Middle frontal gyrus (tissue), 1 donor: ENCODE data around the gene MERTK.
"Not testable (repeated sequence)": the region's sequence is repeated elsewhere in the genome, so short reads cannot be mapped to it uniquely, and the experiment has no call there.

ENCODE experiments used
- DNase-seq: peaks from one replicate; pipeline ENCODE4 v3.0.0-alpha.2; 2015; ENCODE audit warnings: low spot score; ENCODE audit errors: extremely low spot score

Gene MERTK

GRCh38 chr2:111909997-111910396 lies 11.6 kb downstream of the MERTK start:
- not testable (repeated sequence) for DNase-seq

DNA sequence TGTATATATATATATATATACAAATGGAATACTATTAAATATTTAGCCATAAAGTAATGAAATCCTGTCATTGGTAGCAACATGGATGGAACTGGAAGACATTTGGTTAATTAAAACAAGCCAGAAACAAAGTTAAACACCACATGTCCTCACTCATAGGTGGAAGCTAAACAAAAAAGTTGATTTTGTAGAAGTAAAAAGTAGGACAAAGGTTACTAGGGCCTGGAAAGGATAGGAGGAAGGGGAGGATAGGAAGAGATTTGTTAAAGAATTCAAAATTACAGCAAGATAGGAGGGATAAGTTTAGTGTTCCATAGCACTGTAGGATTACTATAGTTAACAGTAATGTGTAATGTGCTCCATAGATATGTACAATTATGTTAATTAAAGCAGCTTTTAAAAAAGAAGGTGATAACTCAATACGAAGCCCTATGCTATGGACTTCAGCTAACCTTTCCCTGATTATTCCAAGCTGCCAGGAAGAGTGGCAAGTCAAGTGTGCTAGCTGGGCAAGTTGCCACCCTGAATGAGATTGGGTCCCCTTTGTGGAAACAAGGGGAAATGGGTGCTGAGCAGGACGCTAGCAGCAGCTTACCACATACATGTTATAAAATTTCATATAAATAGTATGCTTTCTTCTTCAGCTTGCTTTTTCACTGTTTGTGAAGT lies 12.3 kb downstream of the MERTK start:
- no peak for DNase-seq

DNA sequence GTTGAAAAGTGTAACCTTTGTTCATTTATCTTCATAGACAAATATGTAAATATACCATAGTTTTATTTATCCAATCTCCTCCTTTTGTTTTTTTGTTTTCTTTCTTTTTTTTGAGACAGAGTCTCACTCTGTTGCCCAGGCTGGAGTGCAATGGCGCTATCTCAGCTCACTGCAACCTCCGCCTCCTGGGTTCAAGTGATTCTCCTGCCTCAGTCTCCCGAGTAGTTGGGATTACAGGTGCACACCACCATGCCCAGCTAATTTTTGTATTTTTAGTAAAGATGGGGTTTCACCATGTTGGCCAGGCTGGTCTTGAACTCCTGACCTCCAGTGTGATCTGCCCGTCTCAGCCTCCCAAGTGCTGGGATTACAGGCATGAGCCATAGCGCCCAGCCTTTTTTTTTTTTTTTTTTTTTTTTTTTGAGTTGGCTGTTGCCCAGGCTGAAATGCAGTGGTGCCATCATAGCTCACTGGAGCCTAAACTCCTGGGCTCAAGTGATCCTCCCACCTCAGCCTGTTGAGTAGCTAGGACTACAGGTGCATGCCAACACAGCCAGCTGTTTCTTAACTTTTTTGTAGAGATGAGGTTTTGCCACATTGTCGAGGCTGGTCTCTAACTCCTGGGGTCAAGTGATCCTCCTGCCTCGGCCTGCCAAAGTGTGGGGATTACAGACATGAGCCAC lies 13.0 kb downstream of the MERTK start:
- DNase-seq: not testable (repeated sequence)

- no peak for DNase-seq
Observed at GRCh38 chr2:111912547-111912946, 14.1 kb downstream of the MERTK start.

DNA sequence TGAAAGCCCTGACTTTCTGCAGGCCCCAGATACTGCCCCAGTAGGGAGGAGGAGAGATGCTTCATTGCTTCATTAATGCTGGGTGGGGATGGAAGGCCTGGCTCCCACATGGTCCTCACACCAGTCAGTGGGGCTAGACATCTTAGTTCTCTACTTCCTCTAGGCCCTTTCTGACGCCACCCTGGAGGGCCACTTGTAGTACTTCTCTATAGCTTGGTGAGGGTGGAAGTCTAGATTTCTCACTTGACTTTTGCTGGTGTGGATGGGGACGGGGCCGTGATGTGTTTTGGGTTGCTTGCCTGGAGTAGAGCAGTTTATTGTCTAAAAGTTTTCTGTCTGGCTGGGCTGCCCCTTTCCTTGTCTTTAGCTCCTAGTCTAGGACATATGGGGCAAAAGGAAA lies 18.7 kb downstream of the MERTK start:
- no peak for DNase-seq

GRCh38 chr2:111918383-111918806 lies 20.0 kb downstream of the MERTK start:
- no peak for DNase-seq

DNA sequence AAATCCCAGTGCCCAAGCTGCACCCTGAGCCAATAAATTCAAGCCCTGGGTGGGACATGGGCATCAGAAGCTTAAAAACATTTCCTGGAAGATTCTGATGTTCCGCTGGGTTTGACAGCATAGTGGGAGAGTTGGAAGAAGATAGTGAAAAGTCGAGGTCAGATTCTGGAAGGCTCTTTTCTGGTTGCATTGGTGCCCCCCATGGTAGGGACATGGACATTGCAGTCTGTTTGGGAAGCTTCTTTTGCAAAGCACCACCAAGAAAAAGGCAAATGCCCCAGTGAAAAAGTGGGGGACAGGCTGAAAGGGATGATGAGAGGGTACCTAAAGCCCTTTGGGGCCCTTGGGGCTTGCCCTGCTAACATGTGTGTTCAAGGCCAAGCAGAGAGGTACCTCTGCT lies 21.0 kb downstream of the MERTK start:
- no peak for DNase-seq

- DNase-seq: no peak
Observed at GRCh38 chr2:111919794-111920608, 21.6 kb downstream of the MERTK start.

DNA sequence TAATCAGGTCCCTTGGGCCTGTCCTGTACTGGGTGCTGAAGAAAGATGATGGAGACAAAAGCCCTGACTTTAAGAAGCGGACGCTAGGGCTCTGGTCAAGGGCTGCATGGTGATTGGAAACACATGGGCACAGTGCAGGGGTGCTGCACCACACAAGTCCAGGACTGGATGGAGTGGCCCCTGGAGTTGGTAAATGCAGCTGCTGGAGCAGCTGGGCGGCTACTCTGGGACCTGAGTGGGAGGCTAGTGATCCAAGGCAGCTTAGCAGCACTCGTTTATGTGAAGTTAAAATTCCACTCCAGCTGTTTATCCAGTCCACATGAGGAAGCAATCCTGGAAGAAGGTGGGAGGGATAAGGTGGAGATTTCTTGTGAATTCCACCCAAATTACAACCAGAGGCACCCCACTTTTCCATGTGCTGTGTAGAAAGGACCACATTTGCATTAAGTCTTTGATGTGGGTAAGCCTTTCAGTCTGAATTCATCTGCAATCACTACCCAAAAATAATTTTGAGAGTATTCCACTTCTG lies 24.9 kb downstream of the MERTK start:
- no peak for DNase-seq

- DNase-seq: no peak
Observed at GRCh38 chr2:111924617-111925107, 26.3 kb downstream of the MERTK start.

DNA sequence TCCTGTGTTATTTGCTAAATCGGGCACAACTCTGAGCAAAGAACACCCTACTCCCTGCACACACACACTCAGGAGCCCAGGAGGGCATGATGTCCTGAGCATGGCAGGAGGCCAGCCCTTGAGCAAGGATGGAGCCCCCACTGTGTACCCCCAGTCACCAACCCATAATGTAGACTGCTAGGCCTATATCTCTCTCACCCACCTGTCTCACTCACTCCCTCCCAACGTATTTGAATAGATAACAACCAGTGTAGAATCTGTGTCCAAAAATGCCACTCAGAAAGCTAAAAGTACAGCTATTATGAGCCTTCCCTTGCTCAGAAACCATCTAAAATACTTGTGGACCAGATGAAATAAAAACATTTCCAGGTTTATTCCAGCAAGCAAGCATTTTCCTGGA lies 29.3 kb downstream of the MERTK start:
- DNase-seq: no peak

GRCh38 chr2:111930409-111930808 lies 32.0 kb downstream of the MERTK start:
- no peak for DNase-seq

DNA sequence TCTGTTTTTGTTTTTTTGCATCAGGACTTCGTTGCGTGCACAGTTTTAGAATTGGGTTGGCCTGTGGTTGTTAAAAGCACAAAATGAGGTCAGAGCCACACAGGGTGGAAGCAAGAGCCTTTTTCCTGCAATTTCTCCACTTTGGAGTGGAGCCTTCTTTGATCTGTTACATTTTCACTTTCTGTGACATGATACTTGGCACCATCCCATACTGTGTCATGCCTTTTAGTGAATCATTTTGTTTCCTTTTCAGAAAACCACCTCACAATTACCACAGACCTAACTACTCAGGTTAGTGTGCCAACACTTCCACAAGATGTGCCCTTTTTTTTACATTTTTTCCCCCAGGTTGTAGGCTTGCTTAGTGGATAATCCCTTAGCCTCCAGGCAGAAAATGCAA lies 32.5 kb downstream of the MERTK start:
- DNase-seq: no peak

GRCh38 chr2:111932841-111933291 lies 34.5 kb downstream of the MERTK start:
- no peak for DNase-seq

- DNase-seq: not testable (repeated sequence)
Observed at GRCh38 chr2:111933900-111934299, 35.5 kb downstream of the MERTK start.

DNA sequence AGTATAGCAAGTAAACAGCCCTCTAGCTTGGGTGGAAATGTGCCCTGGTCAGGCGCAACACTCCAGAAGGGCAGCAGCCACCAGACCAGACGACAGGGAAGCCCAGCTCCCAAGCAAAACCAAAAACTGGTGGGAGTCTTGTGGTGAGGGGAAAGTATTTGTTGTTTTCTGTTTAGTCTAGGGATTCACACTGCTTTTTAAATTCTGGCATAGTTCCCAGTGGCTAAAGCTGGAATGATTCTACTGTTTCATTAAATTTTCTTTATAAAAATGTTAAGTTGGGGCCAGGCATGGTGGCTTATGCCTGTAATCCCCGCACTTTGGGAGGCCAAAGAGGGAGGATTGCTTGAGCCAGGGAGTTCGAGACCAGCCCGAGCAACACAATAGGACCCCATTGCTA lies 38.5 kb downstream of the MERTK start:
- no peak for DNase-seq

DNA sequence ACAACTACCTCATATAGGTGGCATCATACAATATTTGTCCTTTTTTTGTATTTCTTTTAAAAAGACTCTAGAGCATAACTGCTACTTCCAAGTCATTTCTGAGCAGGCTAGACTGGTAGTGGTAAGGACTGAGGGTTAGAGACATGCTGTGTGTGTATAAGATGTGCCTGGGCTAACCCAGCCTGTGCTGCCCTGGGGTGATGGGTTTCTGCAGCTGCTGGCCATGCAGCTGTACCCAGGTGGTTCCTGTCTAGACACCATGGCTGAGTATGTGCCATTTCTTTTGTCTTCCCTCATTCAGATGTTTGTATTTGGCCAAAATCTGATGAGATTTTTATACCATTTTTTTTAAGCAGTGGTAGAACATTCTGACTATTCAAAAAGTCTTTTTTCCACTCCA lies 40.0 kb downstream of the MERTK start:
- DNase-seq: no peak

DNA sequence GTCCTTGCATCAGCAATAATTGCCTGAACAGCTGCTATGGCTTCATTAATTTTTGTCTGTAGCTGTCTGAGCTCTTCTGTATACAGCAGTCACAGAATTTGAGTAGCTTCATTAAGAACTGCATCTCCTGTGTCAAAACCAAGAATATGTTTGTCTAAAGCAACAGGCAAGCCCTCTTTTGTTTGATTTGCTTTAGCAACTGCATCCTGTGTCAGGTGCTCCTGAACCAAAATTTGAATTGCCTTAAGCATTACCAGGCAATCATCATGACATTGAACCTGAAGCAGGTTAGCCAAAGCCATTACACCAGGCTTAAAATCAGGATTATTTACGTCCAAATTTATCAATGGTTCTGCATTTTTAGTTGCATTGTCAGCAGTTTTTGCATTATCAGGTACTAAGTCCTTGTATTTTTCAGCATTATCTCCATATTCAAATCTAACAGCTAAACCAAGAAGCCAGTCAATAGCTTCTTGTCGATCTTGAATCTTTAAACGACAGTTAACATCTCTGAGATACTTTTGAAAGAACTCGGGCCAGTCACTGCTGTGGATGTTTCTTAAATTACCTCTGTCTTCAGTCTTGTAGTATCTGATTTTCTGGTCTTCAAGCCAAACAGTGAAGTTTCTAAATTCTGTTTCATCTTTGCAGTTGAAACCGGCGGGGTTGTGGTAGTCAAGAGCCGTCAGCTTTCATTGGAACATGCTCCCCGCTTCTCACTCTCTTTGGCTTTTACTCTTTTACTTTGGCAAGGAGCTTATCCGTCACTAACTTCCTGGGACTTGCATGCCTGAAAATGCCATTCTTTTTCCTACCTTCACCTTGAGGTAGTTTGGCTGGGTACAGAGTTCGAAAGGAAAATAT lies 42.2 kb downstream of the MERTK start:
- DNase-seq: no peak

DNA sequence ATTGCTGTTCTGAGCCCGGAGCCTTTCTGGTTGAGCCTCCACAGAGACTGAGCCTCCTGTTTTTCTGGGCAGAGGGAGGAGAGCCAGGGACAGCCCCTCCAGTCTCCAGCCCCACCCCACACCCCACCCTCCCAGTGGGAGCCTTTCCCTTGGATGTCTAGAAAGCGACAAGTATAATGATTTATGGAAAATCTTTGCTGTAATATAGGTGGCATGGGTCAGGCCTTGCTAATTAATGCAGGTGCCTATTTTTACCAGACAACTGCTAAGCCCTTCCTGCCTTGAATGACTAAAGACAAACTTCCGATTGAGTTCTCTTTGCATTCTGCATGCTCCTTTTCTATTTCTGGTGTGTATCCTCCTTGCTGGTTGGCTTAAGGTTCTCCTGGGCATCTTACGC lies 43.1 kb downstream of the MERTK start:
- no peak for DNase-seq

DNA sequence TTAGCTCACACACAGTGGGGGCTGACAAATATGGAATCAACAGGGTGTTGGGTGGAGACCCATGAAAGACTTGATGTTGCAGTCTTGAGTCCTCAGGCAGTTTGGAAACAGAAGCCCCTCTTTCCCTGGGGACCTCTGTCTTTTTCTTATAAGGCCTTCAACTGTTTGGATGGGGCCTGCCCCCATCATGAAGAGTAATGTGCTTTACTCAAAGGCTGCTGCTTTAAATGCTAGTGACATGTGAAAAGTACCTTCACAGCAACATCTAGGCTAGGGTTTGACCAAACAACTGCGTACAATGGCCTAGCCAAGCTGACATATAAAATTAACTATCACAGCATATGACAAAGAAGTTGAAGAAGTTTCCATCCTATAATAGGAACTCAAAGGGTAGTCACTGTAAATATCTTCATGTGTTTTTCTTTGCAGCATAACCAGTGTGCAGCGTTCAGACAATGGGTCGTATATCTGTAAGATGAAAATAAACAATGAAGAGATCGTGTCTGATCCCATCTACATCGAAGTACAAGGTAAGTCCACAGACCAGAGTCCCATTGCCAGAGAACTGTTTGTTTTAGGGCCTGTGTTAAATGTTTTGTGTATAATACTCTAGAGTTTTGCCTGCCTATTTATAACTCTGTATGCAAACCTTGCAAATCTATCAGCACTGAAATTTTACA lies 46.3 kb downstream of the MERTK start:
- no peak for DNase-seq
